IMR-90 (cell line): ENCODE measurements around the gene CDH22. TPM values are rescaled to one million over a fixed set of nuclear protein-coding genes. Genes with fewer than 3 reads are reported as not detected.

Source experiments
- ATAC-seq: fragments of 200-7000 bp; cut with Tn5 transposase; 2 replicates; pipeline ENCODE4 v1.9.1; 2020; ENCODE audit warnings: low read depth, mild to moderate bottlenecking, moderate library complexity
- BruUV-seq: library from RNA; stranded (reverse); fragments of 400-500 nt; replicated peaks from 2 replicates; lab custom pipeline; 2021; lab: Mats Ljungman, UMichigan
- CTCF ChIA-PET: fragments of 300-600 bp; formaldehyde crosslinking; extraction: SDS; loops from one replicate; lab custom pipeline; 2021; ENCODE audit warnings: antibody characterized with exemption; lab: Yijun Ruan, JAX
- POLR2A ChIA-PET: fragments of 300-600 bp; sonication (Branson Sonifier 250); formaldehyde crosslinking; loops from one replicate; lab custom pipeline; 2022; ENCODE audit warnings: antibody characterized with exemption; ENCODE audit not compliant: unreplicated experiment; lab: Charles Lee
- DNase-seq: peaks from one replicate; pipeline ENCODE4 v3.0.0; 2013
- H2AFZ ChIP-seq: replicated peaks from 2 replicates; pipeline ENCODE3; 2013; ENCODE audit warnings: low read length, mild to moderate bottlenecking; ENCODE audit not compliant: poor library complexity
- H2AK5ac ChIP-seq: 2 replicates; pipeline ENCODE4 v1.6.1; 2013; ENCODE audit warnings: low read depth, low read length, inconsistent platforms
- H2AK9ac ChIP-seq: replicated peaks from 2 replicates; pipeline ENCODE3; 2013; ENCODE audit warnings: mild to moderate bottlenecking, low read depth, low read length, moderate library complexity; ENCODE audit not compliant: poor library complexity
- H2BK120ac ChIP-seq: 2 replicates; pipeline ENCODE4 v1.6.1; 2013; ENCODE audit warnings: low read depth, low read length, inconsistent platforms
- H2BK15ac ChIP-seq: 3 replicates; pipeline ENCODE4 v1.6.1; 2013; ENCODE audit warnings: low read depth, low read length, inconsistent platforms
- H2BK20ac ChIP-seq: 2 replicates; pipeline ENCODE4 v1.6.1; 2013; ENCODE audit warnings: low read depth, mild to moderate bottlenecking, inconsistent platforms, low read length, moderate library complexity
- H2BK5ac ChIP-seq: 2 replicates; pipeline ENCODE4 v1.6.1; 2013; ENCODE audit warnings: mild to moderate bottlenecking, low read depth, low read length, inconsistent platforms; ENCODE audit not compliant: poor library complexity, severe bottlenecking
- H3K14ac ChIP-seq: replicated peaks from 2 replicates; pipeline ENCODE4 v1.6.1; 2013; ENCODE audit warnings: low read depth, low read length, inconsistent platforms
- H3K18ac ChIP-seq: 2 replicates; pipeline ENCODE4 v1.6.1; 2013; ENCODE audit warnings: low read depth, low read length, control low read depth
- H3K23ac ChIP-seq: 2 replicates; pipeline ENCODE4 v1.6.1; 2013; ENCODE audit warnings: low read depth, low read length, inconsistent platforms
- H3K27ac ChIP-seq: 2 replicates; pipeline ENCODE4 v1.5.1; 2013; ENCODE audit warnings: mild to moderate bottlenecking, control low read depth, low read length; ENCODE audit not compliant: insufficient read depth
- H3K27me3 ChIP-seq: 2 replicates; pipeline ENCODE4 v1.6.1; 2013; ENCODE audit warnings: low read length; ENCODE audit not compliant: control insufficient read depth, insufficient read depth
- H3K36me3 ChIP-seq: 2 replicates; pipeline ENCODE4 v1.6.1; 2013; ENCODE audit warnings: low read length, mixed read lengths; ENCODE audit not compliant: control insufficient read depth, insufficient read depth
- H3K4ac ChIP-seq: 2 replicates; pipeline ENCODE4 v1.6.1; 2013; ENCODE audit warnings: low read depth, low read length, inconsistent platforms
- H3K4me1 ChIP-seq: 2 replicates; pipeline ENCODE4 v1.6.1; 2013; ENCODE audit warnings: low read length, mixed read lengths; ENCODE audit not compliant: control insufficient read depth, insufficient read depth
- H3K4me2 ChIP-seq: 2 replicates; pipeline ENCODE4 v1.6.1; 2013; ENCODE audit warnings: low read depth, mild to moderate bottlenecking, control low read depth, low read length, moderate library complexity
- H3K4me3 ChIP-seq: 2 replicates; pipeline ENCODE4 v1.5.1; 2013; ENCODE audit warnings: low read depth, mild to moderate bottlenecking, control low read depth, low read length, moderate library complexity; ENCODE audit not compliant: insufficient read depth
- H3K56ac ChIP-seq: 2 replicates; pipeline ENCODE4 v1.6.1; 2013; ENCODE audit warnings: low read length, inconsistent platforms; ENCODE audit not compliant: insufficient read depth; ENCODE audit errors: extremely low read depth
- H3K79me1 ChIP-seq, 2 experiments: 2 replicates each; pipeline ENCODE4 v1.6.1; 2013; ENCODE audit warnings: low read length in 2 of 2, inconsistent platforms in 1 of 2, low read depth in 1 of 2
- H3K9ac ChIP-seq: 2 replicates; pipeline ENCODE4 v1.6.1; 2013; ENCODE audit warnings: low read depth, low read length, control low read depth
- H3K9me1 ChIP-seq: 2 replicates; pipeline ENCODE4 v1.6.1; 2013; ENCODE audit warnings: low read length, inconsistent platforms; ENCODE audit not compliant: insufficient read depth
- H3K9me3 ChIP-seq: 2 replicates; pipeline ENCODE4 v1.6.1; 2013; ENCODE audit warnings: low read length; ENCODE audit not compliant: control insufficient read depth, insufficient read depth
- H4K20me1 ChIP-seq: 2 replicates; pipeline ENCODE4 v1.6.1; 2013; ENCODE audit warnings: low read length, inconsistent platforms; ENCODE audit not compliant: insufficient read depth
- H4K5ac ChIP-seq: 2 replicates; pipeline ENCODE4 v1.6.1; 2013; ENCODE audit warnings: mild to moderate bottlenecking, low read depth, low read length, control low read depth
- H4K8ac ChIP-seq, 2 experiments: 2 replicates each; pipeline ENCODE4 v1.6.1; 2013; ENCODE audit warnings: low read depth in 2 of 2, low read length in 2 of 2, control low read depth in 1 of 2, inconsistent platforms in 1 of 2
- H4K91ac ChIP-seq: 2 replicates; pipeline ENCODE4 v1.6.1; 2013; ENCODE audit warnings: low read depth, low read length, inconsistent platforms; ENCODE audit not compliant: insufficient read depth
- CEBPB ChIP-seq: IDR thresholded peaks from 2 replicates; pipeline ENCODE4 v1.6.1; 2012; ENCODE audit warnings: low read depth, low read length, improper control_type of control experiment
- CHD1 ChIP-seq: IDR thresholded peaks from 2 replicates; pipeline ENCODE4 v1.6.1; 2012; ENCODE audit warnings: low read depth, low read length, improper control_type of control experiment
- ELK1 ChIP-seq: fragments of 150-350 bp; IDR thresholded peaks from 2 replicates; pipeline ENCODE4 v1.6.1; 2016; ENCODE audit warnings: low read depth, mild to moderate bottlenecking, low read length, moderate library complexity, borderline replicate concordance
- MAFK ChIP-seq: IDR thresholded peaks from 2 replicates; pipeline ENCODE4 v1.6.1; 2012; ENCODE audit warnings: low read depth, low read length, improper control_type of control experiment
- RAD21 ChIP-seq: IDR thresholded peaks from 2 replicates; pipeline ENCODE4 v1.6.1; 2012; ENCODE audit warnings: low read length, improper control_type of control experiment
- RFX5 ChIP-seq: IDR thresholded peaks from 2 replicates; pipeline ENCODE4 v1.8.0; 2012; ENCODE audit warnings: low read depth, mild to moderate bottlenecking, low read length, moderate library complexity
- USF2 ChIP-seq: fragments of 150-350 bp; IDR thresholded peaks from 2 replicates; pipeline ENCODE4 v1.6.1; 2017; ENCODE audit warnings: mild to moderate bottlenecking, antibody characterized with exemption, low read length, low read depth
- WGBS, 2 experiments: methylation state at CpG; one replicate each; pipeline versions ENCODE4 v1.1.5 to v1.1.7; 2013; ENCODE audit warnings: missing lambda C conversion rate in 2 of 2; ENCODE audit not compliant: insufficient read length in 1 of 2; ENCODE audit errors: extremely low coverage in 2 of 2; 5-methylcytosine and 5-hydroxymethylcytosine counted together
- dilution Hi-C: fragments of 300-500 bp; cut with HindIII; formaldehyde crosslinking; loops from one replicate; pipeline ENCODE4 v1.14.3; 2018; ENCODE audit warnings: low sequenced_read_pairs; ENCODE audit not compliant: unreplicated experiment
- in situ Hi-C: fragments of 300-500 bp; cut with MboI; formaldehyde crosslinking; loops from 3 replicates; pipeline ENCODE4 v1.14.3; 2019; ENCODE audit warnings: low sequenced_read_pairs, inconsistent platforms, mixed read lengths
- intact Hi-C: fragments of 100-400 bp; cut with micrococcal nuclease; formaldehyde crosslinking; loops from 2 replicates; pipeline ENCODE4 v1.10.0; 2022
- polyA plus RNA-seq, 3 experiments: library from polyadenylated mRNA; depleted of rRNA; stranded (reverse); fragments of >200 nt; gene quantifications; 2 replicates each; pipeline ENCODE4 v1.2.3, GENCODE V29; 2012; ENCODE audit warnings: low replicate concordance in 1 of 3
- total RNA-seq: library from RNA; depleted of rRNA; stranded (reverse); fragments of >200 nt; gene quantifications from 2 replicates; pipeline ENCODE4 v1.2.3, GENCODE V29; 2012

Gene CDH22
- total and polyA plus RNA-seq, 2 of the 4 experiments (the other 2 are of a cell fraction): not detected

GRCh38 chr20:46356195-46357029, 48.1 kb upstream of the CDH22 start:
- Histone ChIP-seq H2BK20ac (no peak overlapping the region), H3K36me3 (peaks cover 30% of the 10 kb centered on the region), H3K4ac (no peak overlapping the region), H3K27me3 (no peaks in the 10 kb centered on the region), H3K9ac (no peak overlapping the region), H3K4me2 (no peak overlapping the region), H3K18ac (no peak overlapping the region), H2BK5ac (no peak overlapping the region), H2AK9ac (peak overlapping the region; percentile 43), H3K9me1 (peaks cover 5% of the 10 kb centered on the region; the same call in 1 of the 2 replicates), H3K4me3 (no peak overlapping the region), H3K9me3 (no peaks in the 10 kb centered on the region), H3K4me1 (no peaks in the 10 kb centered on the region), H4K8ac (no peak overlapping the region), H2AFZ (peak overlapping the region; percentile 36), H3K79me1 (peaks cover 7 to 38% of the 10 kb centered on the region in 2 experiments), H4K5ac (no peak overlapping the region), H3K14ac (no peak overlapping the region), H3K23ac (no peak overlapping the region), H2AK5ac (no peak overlapping the region), H4K20me1 (peaks cover 26% of the 10 kb centered on the region; the same call in 1 of the 2 replicates), H2BK15ac (no peak overlapping the region), H4K91ac (no peak overlapping the region), H3K56ac (no peak overlapping the region), H3K27ac (no peak overlapping the region), H2BK120ac (no peak overlapping the region)
- intact Hi-C loops: no loop called here
- POLR2A ChIA-PET: no interaction called here
- dilution Hi-C loops: no loop called here
- no peak for DNase-seq
- no peak for ATAC-seq
- TF ChIP-seq MAFK (no peak), ELK1 (no peak), RFX5 (no peak), CEBPB (no peak), CHD1 (no peak), RAD21 (no peak), USF2 (no peak)
- in situ Hi-C loops: no loop called here
- BruUV-seq: no TSS peak
- CTCF ChIA-PET: no interaction called here
- WGBS, 2 experiments: 87% methylated on average over 14 of the region's 23 CpGs; no CpG with 5 or more reads in 1 of the 2 experiments
